Pancreas (tissue), 10 donors: Measurements from ENCODE around the gene FMNL2. TPM values are rescaled to one million over a fixed set of nuclear protein-coding genes. Genes with fewer than 3 reads are reported as not detected.

Experiments used
- ATAC-seq, 4 donors: fragments of 200-7000 bp; cut with Tn5 transposase; one replicate each; pipeline versions ENCODE4 v1.8.0 to v1.9.1; 2020; ENCODE audit warnings: mild to moderate bottlenecking in 4 of 4, moderate library complexity in 4 of 4
- DNase-seq, 6 donors: peaks; one replicate each; pipeline ENCODE4 v3.0.0-alpha.2; 2020
- FAIRE-seq: peaks from 2 replicates; lab custom pipeline; 2012; peaks lifted over from hg19 to GRCh38; lab: Jason Lieb, UNC
- H3K27ac ChIP-seq, 4 donors: fragments of 200-600 bp; sonication (generic); 1 replicate in 3 of 4; 2 replicates in 1 of 4; pipeline versions ENCODE4 v1.5.0 to v1.8.0; 2020
- H3K27me3 ChIP-seq, 4 donors: fragments of 200-600 bp; one replicate each; pipeline ENCODE4 v1.8.0; 2021
- H3K36me3 ChIP-seq, 3 donors: fragments of 200-600 bp; sonication (generic) in 1 of 3; one replicate each; pipeline versions ENCODE4 v1.5.0 to v1.8.0; 2020 to 2021
- H3K4me1 ChIP-seq, 3 donors: fragments of 200-600 bp; one replicate each; pipeline ENCODE4 v1.8.0; 2021
- H3K4me3 ChIP-seq, 4 donors: fragments of 200-600 bp; sonication (generic) in 2 of 4; one replicate each; pipeline versions ENCODE4 v1.5.0 to v1.8.0; 2020 to 2021
- H3K9me3 ChIP-seq, 4 donors: fragments of 200-600 bp; one replicate each; pipeline ENCODE4 v1.8.0; 2021
- WGBS, 2 donors: extraction: QIAGEN DNeasy Blood & Tissue Kit; methylation state at CpG; one replicate each; pipeline ENCODE4 v1.1.7; 2013; 5-methylcytosine and 5-hydroxymethylcytosine counted together
- intact Hi-C, 3 donors: fragments of 100-400 bp; cut with DNase I; formaldehyde crosslinking; loops; one replicate each; pipeline versions ENCODE4 v1.11.1 to v1.14.2; 2022
- polyA plus RNA-seq, 2 donors: library from polyadenylated mRNA; stranded (reverse); fragments of 200-250 nt; gene quantifications; one replicate each; pipeline ENCODE4 v1.2.3, GENCODE V29; 2013
- total RNA-seq, 6 donors: library from RNA; stranded (reverse); fragmentation: NEBNext Ultra II Directional in 4 of 6; extraction: Animal tissue kit (Norgen Biotek cat#: 25700) in 4 of 6; gene quantifications; one replicate each; pipeline versions ENCODE4 v1.2.1 to v1.2.4, GENCODE V29; 2021 to 2023
- TF ChIP-seq, protein P1 (sequence below), 4 donors: fragments of 200-600 bp; sonication (generic) in 3 of 4; IDR thresholded peaks; one replicate each; pipeline versions ENCODE4 v1.5.0 to v1.8.0; 2021; ENCODE audit warnings: antibody characterized with exemption in 4 of 4
- donor health status: healthy with polysubstance abuse.
- donor health status: DM: no; HTN: no; CAD: no; lungs with moderate emphysema.
- donor health status: DM: no; HTN: no; CAD: no.
- donor health status: control.
- donor health status: control.
- donor health status: Bipolar disorder and iron deficiency.
- donor health status: DM: yes; HTN: yes; CAD: no.
- donor health status: DM: no; HTN: no; CAD: no.
- donor health status: DM: no; HTN: no; CAD: no.
- donor health status: DM: yes; HTN: yes; CAD: no.

The FMNL2 gene
- total and polyA plus RNA-seq, 8 donors: 7.5 to 22.3 (median 11.3) TPM

DNA sequence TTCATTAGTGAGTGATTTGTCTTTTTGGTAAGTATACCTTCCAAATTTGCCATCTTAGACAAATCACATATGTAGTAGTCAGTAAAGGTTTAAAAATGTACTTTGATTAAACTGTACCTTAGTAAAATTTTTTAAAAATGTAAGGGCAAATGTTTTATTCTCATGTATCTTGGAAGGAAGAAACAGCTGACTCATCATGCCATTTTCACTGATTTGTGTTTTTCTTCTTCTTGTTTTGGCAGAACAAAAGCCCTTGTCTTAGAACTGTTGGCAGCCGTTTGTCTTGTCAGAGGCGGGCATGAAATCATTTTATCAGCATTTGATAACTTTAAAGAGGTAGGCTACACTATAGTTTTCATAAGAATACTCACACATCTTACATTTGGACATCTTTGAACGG lies 245.7 kb downstream of the FMNL2 start:
- no peak overlapping the region for H3K4me3 ChIP-seq
- ATAC-seq (no peak), DNase-seq (no peak), FAIRE-seq (no peak)
- H3K27me3 ChIP-seq: no peaks in the 10 kb centered on the region
- intact Hi-C loops: no loop called here
- H3K27ac ChIP-seq: no peak overlapping the region
- peaks cover 0 to 4% (median 0%) of the 10 kb centered on the region in 3 donors for H3K36me3 ChIP-seq
- TF ChIP-seq, protein P1, sequence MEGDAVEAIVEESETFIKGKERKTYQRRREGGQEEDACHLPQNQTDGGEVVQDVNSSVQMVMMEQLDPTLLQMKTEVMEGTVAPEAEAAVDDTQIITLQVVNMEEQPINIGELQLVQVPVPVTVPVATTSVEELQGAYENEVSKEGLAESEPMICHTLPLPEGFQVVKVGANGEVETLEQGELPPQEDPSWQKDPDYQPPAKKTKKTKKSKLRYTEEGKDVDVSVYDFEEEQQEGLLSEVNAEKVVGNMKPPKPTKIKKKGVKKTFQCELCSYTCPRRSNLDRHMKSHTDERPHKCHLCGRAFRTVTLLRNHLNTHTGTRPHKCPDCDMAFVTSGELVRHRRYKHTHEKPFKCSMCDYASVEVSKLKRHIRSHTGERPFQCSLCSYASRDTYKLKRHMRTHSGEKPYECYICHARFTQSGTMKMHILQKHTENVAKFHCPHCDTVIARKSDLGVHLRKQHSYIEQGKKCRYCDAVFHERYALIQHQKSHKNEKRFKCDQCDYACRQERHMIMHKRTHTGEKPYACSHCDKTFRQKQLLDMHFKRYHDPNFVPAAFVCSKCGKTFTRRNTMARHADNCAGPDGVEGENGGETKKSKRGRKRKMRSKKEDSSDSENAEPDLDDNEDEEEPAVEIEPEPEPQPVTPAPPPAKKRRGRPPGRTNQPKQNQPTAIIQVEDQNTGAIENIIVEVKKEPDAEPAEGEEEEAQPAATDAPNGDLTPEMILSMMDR (IDR thresholded peaks at IDR 0.05): no peak
- 50 to 56% methylated on average over 3 of the region's 3 CpGs for WGBS, 2 donors
- H3K4me1 ChIP-seq: no peaks in the 10 kb centered on the region
- no peaks in the 10 kb centered on the region for H3K9me3 ChIP-seq

DNA sequence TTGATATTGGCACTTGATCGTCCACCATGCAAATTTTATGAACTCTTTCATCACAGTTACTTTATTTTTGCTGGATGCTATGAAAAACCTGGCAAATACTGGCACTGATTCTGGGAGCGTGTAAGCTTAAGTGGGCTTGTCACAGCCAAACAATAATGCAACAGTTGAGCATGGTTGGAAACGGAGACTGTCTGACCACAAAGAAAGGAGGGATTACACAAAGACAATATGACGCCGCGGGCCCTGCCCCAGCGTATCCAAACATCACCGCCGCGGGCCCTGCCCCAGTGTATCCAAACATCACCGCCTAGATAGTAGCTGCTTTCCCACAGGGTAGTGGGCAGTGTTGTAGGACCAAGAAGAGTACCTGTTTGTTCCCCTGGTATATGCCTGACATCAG lies 246.4 kb downstream of the FMNL2 start:
- DNase-seq (no peak), ATAC-seq (no peak), FAIRE-seq (no peak)
- Histone ChIP-seq H3K27ac (no peak overlapping the region), H3K4me3 (no peak overlapping the region), H3K36me3 (peaks cover 0 to 4% (median 0%) of the 10 kb centered on the region in 3 donors), H3K9me3 (no peaks in the 10 kb centered on the region), H3K27me3 (no peaks in the 10 kb centered on the region), H3K4me1 (no peaks in the 10 kb centered on the region)
- TF ChIP-seq, protein P1 (IDR thresholded peaks at IDR 0.05): no peak
- intact Hi-C loops: no loop called here
- 87% methylated on average over 11 of the region's 11 CpGs for WGBS, 2 donors

- TF ChIP-seq, protein P1 (IDR thresholded peaks at IDR 0.05): no peak
- Histone ChIP-seq H3K4me3 (no peak overlapping the region), H3K4me1 (no peaks in the 10 kb centered on the region), H3K36me3 (peaks cover 0 to 4% (median 0%) of the 10 kb centered on the region in 3 donors), H3K27me3 (no peaks in the 10 kb centered on the region), H3K9me3 (no peaks in the 10 kb centered on the region), H3K27ac (no peak overlapping the region)
- intact Hi-C loops: no loop called here
- ATAC-seq (no peak), DNase-seq (no peak), FAIRE-seq (no peak)
- 79 to 87% methylated on average over 2 of the region's 2 CpGs for WGBS, 2 donors
These were observed 247.1 kb downstream of the FMNL2 start for GRCh38 chr2:152582081-152582480.

DNA sequence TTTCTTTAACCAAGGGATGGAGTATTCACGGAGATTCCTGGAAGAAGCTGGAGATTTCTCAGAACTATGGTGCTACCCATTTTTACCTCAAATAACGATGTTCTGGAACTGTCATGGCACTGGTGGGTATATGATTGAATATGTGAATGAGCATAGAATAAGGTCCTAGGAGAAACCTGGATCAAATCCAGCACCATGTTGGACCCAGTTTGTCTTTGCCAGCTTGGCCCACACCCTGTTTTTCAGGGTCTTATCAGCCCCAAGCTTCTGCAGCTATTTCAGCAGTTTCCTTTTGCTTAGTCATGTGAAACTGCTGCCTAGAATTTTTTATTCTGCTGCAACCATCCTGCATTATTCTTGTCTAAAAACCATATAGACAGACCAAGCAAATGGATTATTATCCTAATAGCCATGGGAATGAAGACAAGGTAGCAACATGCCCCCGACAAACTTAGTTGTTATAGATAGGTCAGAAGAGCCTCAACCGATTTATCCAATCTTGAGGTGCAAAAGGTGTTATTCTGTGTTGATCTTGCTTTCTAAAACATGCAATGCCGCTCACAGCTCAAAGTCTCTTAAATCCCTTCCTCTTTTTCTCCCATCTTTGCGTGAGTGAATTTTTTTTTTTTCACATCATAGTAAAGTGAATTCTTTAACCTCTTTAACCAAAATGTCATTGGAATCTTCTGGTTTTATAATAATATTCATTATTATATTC lies 248.7 kb downstream of the FMNL2 start:
- no peak for FAIRE-seq
- TF ChIP-seq, protein P1 (IDR thresholded peaks at IDR 0.05): no peak

DNA sequence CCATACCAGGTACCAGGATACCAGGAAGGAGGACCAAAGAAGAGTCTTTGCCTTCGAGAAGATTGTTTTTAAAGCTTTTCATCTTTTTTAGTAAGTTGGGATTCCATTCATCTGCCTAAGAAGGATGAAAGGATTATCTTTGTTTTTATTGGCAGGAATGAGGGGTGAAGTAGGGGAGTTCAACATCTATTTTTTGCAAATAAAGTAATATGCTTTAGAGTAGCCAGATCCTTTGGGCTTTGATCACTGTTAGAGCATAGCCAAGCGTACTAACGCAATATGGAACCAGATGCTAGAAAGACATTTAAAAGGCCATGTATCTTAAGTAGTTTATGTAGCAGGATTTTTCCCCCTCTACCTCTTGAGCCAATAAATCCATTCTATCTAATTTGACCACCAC lies 249.3 kb downstream of the FMNL2 start:
- no peak overlapping the region for H3K27ac ChIP-seq
- H3K9me3 ChIP-seq: no peaks in the 10 kb centered on the region
- no peaks in the 10 kb centered on the region for H3K4me1 ChIP-seq
- TF ChIP-seq, protein P1 (IDR thresholded peaks at IDR 0.05): no peak
- DNase-seq: no peak
- intact Hi-C loops: no loop called here
- H3K27me3 ChIP-seq: no peaks in the 10 kb centered on the region
- H3K4me3 ChIP-seq: no peak overlapping the region
- peaks cover 0 to 4% (median 0%) of the 10 kb centered on the region in 3 donors for H3K36me3 ChIP-seq
- no peak for ATAC-seq
- FAIRE-seq: no peak
- 89 to 90% methylated on average over 3 of the region's 3 CpGs for WGBS, 2 donors

More for the DNA sequence above, 248.7 kb downstream of the FMNL2 start:
- Histone ChIP-seq H3K27me3 (no peaks in the 10 kb centered on the region), H3K4me1 (no peaks in the 10 kb centered on the region), H3K9me3 (no peaks in the 10 kb centered on the region), H3K36me3 (peaks cover 0 to 4% (median 0%) of the 10 kb centered on the region in 3 donors), H3K4me3 (no peak overlapping the region), H3K27ac (no peak overlapping the region)
- WGBS, 2 donors: 92 to 95% methylated on average over 6 of the region's 6 CpGs
- DNase-seq (no peak), ATAC-seq (no peak)
- intact Hi-C loops: no loop called here
